Brain microvascular endothelial cell (primary cell): Measurements from ENCODE around the gene HTT.
A peak's percentile ranks its signal among the peaks of the same experiment; 100 is the strongest.

Source experiments
- DNase-seq: peaks from one replicate; pipeline ENCODE4 v3.0.0-alpha.2; 2020
- H3K27ac ChIP-seq: fragments of 250-450 bp; sonication (Bioruptor Pico); 2 replicates; pipeline ENCODE4 v1.5.1; 2020; ENCODE audit warnings: mild to moderate bottlenecking, moderate library complexity
- H3K27me3 ChIP-seq: fragments of 250-450 bp; sonication (Bioruptor Pico); replicated peaks from 2 replicates; pipeline ENCODE4 v1.5.1; 2020; ENCODE audit warnings: mild to moderate bottlenecking
- H3K36me3 ChIP-seq: fragments of 250-450 bp; sonication (Bioruptor Pico); replicated peaks from 2 replicates; pipeline ENCODE4 v1.5.1; 2020; ENCODE audit warnings: mild to moderate bottlenecking
- H3K4me3 ChIP-seq: 2 replicates; pipeline ENCODE4 v1.5.1; 2011; ENCODE audit warnings: low read depth, mild to moderate bottlenecking, control low read depth, low read length, moderate library complexity
- in situ Hi-C: cut with HindIII; loops from 2 replicates; pipeline ENCODE4 v1.10.0; 2017; ENCODE audit warnings: low sequenced_read_pairs, low pct_ligation_motif_present
- TF ChIP-seq, protein P1 (sequence below): IDR thresholded peaks from 2 replicates; pipeline ENCODE4 v1.5.1; 2011; ENCODE audit warnings: low read depth, mild to moderate bottlenecking, moderate library complexity, low read length, control low read depth, inconsistent platforms; ENCODE audit errors: missing control alignments

Gene HTT

GRCh38 chr4:3231471-3231870, 157.0 kb downstream of the HTT start:
- H3K27ac ChIP-seq: no peak overlapping the region
- no peaks in the 10 kb centered on the region for H3K27me3 ChIP-seq
- in situ Hi-C loops: no loop called here
- TF ChIP-seq, protein P1, sequence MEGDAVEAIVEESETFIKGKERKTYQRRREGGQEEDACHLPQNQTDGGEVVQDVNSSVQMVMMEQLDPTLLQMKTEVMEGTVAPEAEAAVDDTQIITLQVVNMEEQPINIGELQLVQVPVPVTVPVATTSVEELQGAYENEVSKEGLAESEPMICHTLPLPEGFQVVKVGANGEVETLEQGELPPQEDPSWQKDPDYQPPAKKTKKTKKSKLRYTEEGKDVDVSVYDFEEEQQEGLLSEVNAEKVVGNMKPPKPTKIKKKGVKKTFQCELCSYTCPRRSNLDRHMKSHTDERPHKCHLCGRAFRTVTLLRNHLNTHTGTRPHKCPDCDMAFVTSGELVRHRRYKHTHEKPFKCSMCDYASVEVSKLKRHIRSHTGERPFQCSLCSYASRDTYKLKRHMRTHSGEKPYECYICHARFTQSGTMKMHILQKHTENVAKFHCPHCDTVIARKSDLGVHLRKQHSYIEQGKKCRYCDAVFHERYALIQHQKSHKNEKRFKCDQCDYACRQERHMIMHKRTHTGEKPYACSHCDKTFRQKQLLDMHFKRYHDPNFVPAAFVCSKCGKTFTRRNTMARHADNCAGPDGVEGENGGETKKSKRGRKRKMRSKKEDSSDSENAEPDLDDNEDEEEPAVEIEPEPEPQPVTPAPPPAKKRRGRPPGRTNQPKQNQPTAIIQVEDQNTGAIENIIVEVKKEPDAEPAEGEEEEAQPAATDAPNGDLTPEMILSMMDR: no peak
- no peak for DNase-seq
- peaks cover 56% of the 10 kb centered on the region for H3K36me3 ChIP-seq
- H3K4me3 ChIP-seq: no peak overlapping the region

DNA sequence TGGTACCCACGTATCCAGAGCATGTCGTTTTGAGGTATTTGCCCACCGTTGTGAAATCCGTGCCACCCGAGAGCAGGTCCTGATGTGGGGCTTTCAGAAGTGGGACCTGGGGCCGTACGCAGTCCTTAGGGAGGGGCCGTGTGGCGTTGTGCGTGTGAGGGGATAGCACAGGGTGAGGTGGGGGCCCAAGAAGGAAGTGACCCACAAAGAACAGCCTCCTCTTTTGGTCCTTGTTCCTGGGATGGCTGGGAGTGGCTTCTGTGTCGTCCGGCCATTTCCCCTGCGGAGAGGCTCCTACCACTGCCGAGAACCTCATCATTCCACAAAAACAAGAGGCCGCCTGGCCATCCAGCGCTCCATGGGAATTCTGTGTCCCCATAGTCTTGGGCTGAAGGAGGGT, 157.5 kb downstream of the HTT start:
- Histone ChIP-seq H3K36me3 (peaks cover 56% of the 10 kb centered on the region), H3K27me3 (no peaks in the 10 kb centered on the region), H3K4me3 (no peak overlapping the region), H3K27ac (no peak overlapping the region)
- no peak for DNase-seq
- in situ Hi-C loops: no loop called here
- TF ChIP-seq, protein P1: no peak

DNA sequence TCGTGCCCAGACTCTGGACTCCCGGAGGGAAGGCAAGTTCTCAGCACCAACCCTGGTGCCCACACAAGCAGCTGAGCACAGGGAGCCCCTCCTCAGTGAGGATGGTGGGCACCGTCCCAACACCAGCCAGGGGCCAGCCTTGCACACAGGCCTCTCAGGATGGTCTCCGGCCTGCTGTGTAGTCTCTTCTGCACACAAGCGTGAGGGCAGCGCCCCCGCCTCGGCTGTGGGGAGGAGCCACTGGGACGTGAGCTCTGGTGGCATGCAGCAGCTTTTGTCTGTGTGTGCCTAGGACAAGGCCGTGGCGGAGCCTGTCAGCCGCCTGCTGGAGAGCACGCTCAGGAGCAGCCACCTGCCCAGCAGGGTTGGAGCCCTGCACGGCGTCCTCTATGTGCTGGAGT, 158.4 kb downstream of the HTT start:
- TF ChIP-seq, protein P1: no peak
- no peaks in the 10 kb centered on the region for H3K27me3 ChIP-seq
- H3K36me3 ChIP-seq: peaks cover 56% of the 10 kb centered on the region
- DNase-seq: no peak
- no peak overlapping the region for H3K4me3 ChIP-seq
- H3K27ac ChIP-seq: no peak overlapping the region
- in situ Hi-C loops: no loop called here

DNA sequence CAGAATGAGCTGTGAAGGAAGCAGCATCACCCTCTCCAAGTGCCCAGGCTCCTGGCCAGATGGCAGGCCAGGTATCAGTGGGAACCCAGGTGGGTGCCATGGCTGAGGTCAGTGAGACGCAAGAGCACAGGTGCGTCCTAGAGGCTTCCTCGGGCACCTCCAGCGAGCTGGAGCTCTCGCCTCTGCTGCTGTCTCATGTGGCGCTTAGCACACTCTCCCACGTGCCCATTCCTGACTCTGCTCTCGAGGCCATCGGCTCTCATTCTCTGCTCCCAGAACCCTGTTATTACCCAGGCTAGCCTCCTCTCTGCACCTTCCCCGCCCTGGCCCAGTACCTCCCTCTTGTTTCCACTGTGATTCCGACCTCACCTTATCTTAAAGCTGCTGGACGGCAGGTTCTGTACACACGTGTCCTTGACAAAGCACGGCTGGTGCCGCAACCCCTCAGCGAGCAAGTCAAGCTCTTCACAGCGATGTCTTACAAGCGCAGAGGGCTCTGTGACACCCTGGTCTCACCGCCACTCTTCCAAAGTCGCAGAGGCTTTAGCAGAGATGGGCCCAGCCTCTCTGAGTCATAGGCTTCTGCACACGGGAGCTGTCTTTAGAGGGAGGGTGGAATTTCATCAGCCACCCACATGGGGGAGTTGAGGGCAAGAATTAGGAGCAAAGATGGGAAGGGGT, 159.1 kb downstream of the HTT start:
- H3K36me3 ChIP-seq: peaks cover 50% of the 10 kb centered on the region
- no peaks in the 10 kb centered on the region for H3K27me3 ChIP-seq
- H3K27ac ChIP-seq: no peak overlapping the region
- H3K4me3 ChIP-seq: no peak overlapping the region
- DNase-seq: peak; percentile 16
- in situ Hi-C loops: no loop called here
- TF ChIP-seq, protein P1: peak; percentile 20

DNA sequence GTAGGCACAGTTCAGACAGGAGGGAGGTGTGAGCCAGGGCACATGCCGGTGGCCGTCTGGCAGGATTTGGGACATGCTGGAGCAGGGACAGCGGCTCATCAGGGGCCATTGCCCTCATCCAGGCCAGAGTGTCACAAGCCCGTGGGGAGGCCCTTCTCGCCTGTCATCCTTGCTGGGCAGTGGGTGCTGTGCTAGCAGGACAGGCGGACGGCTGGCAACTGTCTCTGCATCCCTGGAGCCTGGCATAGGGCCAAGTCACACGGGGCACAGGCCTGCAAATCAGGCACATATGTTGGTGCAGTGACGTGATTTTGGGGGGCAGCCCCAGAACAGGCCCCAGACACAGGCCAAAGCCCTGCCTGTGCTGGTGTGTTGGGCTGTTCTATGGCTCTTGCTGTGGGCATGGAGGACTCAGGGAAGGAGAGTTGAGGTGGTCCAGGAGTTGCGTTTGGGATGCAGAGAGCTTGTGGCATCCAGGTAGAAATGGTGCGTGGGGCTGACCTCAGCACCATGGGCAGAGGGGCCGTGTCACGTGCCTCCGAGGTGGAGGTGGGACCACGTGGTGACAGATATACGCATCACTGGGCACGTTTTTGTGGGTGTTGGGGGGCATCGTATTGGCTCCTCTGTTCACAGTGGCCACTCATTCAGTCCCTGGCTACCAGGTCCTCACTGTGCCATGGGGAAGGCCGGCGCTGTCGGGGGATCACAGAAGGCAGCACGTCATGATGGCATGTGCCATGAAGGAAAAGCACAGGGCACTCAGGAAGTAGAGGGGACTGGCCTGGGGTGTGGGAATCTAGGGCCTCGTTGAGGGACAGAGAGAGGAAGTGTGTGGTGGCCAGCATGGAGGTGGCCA, 159.9 kb downstream of the HTT start:
- peaks cover 47% of the 10 kb centered on the region for H3K36me3 ChIP-seq
- no peak overlapping the region for H3K27ac ChIP-seq
- no peak for DNase-seq
- H3K4me3 ChIP-seq: no peak overlapping the region
- TF ChIP-seq, protein P1: no peak
- in situ Hi-C loops: no loop called here
- H3K27me3 ChIP-seq: no peaks in the 10 kb centered on the region
